HL-60 (cell line): ENCODE data around the gene FUCA2.

Experiments used
- GABPA ChIP-seq: IDR thresholded peaks from 2 replicates; pipeline ENCODE4 v1.6.1; 2012; ENCODE audit warnings: low read depth
- TF ChIP-seq, protein P1 (sequence below): IDR thresholded peaks from one replicate; pipeline ENCODE4 v1.5.1; 2011; ENCODE audit warnings: low read length, control low read depth, inconsistent platforms; ENCODE audit not compliant: insufficient read depth
- TF ChIP-seq, protein P2 (sequence below): IDR thresholded peaks from 2 replicates; pipeline ENCODE4 v1.6.1; 2012; ENCODE audit warnings: low read depth; ENCODE audit not compliant: insufficient replicate concordance

DNA sequence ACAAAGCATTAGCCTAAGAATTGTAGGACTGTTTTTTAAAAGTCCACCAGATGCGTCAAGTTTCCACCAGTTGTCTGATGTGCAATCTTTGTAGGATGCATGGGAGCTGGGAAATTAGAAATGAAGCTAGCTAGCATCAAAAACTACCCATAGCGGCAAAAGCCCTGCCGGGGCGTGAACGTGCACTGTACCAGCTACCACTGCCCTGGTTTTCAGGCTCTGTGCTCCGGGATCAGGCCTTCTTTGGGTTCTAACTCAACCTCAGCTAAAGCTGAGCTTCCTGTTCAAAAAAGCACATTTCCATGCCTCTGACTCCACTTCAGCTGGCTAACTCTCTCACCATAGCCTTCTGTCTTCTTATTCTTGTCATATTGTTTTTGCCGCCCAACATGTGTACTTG, 26.9 kb upstream of the FUCA2 start:
- TF ChIP-seq, protein P1, sequence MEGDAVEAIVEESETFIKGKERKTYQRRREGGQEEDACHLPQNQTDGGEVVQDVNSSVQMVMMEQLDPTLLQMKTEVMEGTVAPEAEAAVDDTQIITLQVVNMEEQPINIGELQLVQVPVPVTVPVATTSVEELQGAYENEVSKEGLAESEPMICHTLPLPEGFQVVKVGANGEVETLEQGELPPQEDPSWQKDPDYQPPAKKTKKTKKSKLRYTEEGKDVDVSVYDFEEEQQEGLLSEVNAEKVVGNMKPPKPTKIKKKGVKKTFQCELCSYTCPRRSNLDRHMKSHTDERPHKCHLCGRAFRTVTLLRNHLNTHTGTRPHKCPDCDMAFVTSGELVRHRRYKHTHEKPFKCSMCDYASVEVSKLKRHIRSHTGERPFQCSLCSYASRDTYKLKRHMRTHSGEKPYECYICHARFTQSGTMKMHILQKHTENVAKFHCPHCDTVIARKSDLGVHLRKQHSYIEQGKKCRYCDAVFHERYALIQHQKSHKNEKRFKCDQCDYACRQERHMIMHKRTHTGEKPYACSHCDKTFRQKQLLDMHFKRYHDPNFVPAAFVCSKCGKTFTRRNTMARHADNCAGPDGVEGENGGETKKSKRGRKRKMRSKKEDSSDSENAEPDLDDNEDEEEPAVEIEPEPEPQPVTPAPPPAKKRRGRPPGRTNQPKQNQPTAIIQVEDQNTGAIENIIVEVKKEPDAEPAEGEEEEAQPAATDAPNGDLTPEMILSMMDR, result no peak
- no peak for TF ChIP-seq GABPA
- TF ChIP-seq, protein P2, sequence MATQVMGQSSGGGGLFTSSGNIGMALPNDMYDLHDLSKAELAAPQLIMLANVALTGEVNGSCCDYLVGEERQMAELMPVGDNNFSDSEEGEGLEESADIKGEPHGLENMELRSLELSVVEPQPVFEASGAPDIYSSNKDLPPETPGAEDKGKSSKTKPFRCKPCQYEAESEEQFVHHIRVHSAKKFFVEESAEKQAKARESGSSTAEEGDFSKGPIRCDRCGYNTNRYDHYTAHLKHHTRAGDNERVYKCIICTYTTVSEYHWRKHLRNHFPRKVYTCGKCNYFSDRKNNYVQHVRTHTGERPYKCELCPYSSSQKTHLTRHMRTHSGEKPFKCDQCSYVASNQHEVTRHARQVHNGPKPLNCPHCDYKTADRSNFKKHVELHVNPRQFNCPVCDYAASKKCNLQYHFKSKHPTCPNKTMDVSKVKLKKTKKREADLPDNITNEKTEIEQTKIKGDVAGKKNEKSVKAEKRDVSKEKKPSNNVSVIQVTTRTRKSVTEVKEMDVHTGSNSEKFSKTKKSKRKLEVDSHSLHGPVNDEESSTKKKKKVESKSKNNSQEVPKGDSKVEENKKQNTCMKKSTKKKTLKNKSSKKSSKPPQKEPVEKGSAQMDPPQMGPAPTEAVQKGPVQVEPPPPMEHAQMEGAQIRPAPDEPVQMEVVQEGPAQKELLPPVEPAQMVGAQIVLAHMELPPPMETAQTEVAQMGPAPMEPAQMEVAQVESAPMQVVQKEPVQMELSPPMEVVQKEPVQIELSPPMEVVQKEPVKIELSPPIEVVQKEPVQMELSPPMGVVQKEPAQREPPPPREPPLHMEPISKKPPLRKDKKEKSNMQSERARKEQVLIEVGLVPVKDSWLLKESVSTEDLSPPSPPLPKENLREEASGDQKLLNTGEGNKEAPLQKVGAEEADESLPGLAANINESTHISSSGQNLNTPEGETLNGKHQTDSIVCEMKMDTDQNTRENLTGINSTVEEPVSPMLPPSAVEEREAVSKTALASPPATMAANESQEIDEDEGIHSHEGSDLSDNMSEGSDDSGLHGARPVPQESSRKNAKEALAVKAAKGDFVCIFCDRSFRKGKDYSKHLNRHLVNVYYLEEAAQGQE, result no peak
